MM.1S (cell line): Measurements from ENCODE around the gene PLEKHG4.

Source experiments
- EZH2 ChIP-seq: fragments of 300-600 bp; sonication (generic); optimal IDR thresholded peaks from 2 replicates; pipeline ENCODE3; 2017; ENCODE audit warnings: low read depth, mild to moderate bottlenecking, antibody characterized with exemption, low read length, mixed read lengths
- EZH2phosphoT487 ChIP-seq: fragments of 300-600 bp; sonication (generic); IDR thresholded peaks from 2 replicates; pipeline ENCODE4 v1.6.1; 2018; ENCODE audit warnings: antibody characterized with exemption, low read length
- TF ChIP-seq, protein P1 (sequence below): fragments of 300-600 bp; sonication (generic); IDR thresholded peaks from 2 replicates; pipeline ENCODE4 v1.5.1; 2016; ENCODE audit warnings: antibody characterized with exemption, low read length, mixed read lengths

DNA sequence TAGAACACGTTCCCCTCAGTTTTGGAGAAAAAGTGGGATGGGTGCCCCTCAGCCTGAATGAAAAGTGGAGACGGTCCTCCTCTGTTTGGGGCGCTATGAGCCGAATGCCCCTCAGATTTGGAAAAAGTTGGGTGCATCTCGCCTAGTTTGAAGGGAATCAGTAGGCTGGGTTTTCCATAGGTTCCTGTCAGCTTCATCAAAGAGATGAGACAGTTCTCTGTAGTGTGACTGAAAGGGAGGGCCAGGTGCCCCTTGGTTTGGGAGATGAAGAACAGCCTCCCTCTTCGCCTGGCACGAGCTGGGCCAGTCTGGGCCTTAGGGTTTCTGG, 31.3 kb upstream of the PLEKHG4 start:
- TF ChIP-seq, protein P1, sequence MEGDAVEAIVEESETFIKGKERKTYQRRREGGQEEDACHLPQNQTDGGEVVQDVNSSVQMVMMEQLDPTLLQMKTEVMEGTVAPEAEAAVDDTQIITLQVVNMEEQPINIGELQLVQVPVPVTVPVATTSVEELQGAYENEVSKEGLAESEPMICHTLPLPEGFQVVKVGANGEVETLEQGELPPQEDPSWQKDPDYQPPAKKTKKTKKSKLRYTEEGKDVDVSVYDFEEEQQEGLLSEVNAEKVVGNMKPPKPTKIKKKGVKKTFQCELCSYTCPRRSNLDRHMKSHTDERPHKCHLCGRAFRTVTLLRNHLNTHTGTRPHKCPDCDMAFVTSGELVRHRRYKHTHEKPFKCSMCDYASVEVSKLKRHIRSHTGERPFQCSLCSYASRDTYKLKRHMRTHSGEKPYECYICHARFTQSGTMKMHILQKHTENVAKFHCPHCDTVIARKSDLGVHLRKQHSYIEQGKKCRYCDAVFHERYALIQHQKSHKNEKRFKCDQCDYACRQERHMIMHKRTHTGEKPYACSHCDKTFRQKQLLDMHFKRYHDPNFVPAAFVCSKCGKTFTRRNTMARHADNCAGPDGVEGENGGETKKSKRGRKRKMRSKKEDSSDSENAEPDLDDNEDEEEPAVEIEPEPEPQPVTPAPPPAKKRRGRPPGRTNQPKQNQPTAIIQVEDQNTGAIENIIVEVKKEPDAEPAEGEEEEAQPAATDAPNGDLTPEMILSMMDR: no peak
- no peak for TF ChIP-seq EZH2phosphoT487
- TF ChIP-seq EZH2: no peak
